HG02938 (cell line): ENCODE results near the gene ARHGAP26.
"Not testable (repeated sequence)": the region's sequence is repeated elsewhere in the genome, so short reads cannot be mapped to it uniquely, and the experiment has no call there.

Source experiments
- ATAC-seq: cut with Tn5 transposase; IDR thresholded peaks from one replicate; pipeline ENCODE4 v1.9.1; 2021; ENCODE audit warnings: mild to moderate bottlenecking, moderate library complexity; ENCODE audit not compliant: unreplicated experiment

ARHGAP26 gene

GRCh38 chr5:142973932-142974331 lies 203.8 kb downstream of the ARHGAP26 start:
- no peak for ATAC-seq

DNA sequence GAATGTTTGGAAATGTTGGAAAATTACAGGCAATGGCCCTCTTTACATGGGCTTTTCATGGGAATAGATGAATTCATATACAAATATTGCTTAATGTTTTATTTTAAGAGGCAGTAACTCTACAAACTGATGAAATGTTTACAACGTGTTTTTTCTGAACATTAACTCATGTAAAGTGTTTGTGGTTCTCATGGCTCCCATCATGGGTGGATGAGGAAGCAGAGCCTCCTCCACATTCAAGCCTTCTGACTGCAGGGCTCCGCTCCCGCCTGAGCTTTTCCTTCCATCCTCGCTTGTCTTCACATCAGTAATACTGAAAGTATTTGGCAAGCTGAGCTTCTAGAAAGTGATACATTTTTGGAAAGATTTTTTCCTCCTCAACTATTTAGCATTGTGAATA lies 204.2 kb downstream of the ARHGAP26 start:
- ATAC-seq = no peak

- no peak for ATAC-seq
These were observed 206.7 kb downstream of the ARHGAP26 start for GRCh38 chr5:142976861-142977260.

GRCh38 chr5:142977363-142978051 lies 207.3 kb downstream of the ARHGAP26 start:
- peak; percentile 78 for ATAC-seq

DNA sequence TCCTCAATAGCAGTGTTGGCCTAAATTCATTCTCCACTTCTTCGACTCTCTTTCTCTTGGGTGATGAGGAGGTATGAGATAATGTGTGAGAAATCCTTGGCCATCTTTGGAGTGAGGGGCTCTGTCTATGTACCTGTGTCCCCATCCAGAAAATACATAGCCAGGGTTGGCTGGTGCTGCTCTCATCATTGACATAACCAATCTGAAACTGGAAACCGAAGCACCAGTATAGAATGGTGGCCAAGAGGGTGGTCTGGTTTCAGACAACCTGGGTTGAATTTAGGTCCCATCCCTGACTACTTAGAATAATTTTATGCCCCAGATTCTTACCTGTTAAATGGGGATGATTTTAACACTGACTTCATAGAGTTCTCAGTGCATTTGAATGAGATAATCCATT lies 208.1 kb downstream of the ARHGAP26 start:
- no peak for ATAC-seq

GRCh38 chr5:142978726-142979125 lies 208.5 kb downstream of the ARHGAP26 start:
- no peak for ATAC-seq

- no peak for ATAC-seq
These were observed 209.5 kb downstream of the ARHGAP26 start for GRCh38 chr5:142979636-142980035.

- no peak for ATAC-seq
These were observed 211.3 kb downstream of the ARHGAP26 start for GRCh38 chr5:142981475-142981874.

DNA sequence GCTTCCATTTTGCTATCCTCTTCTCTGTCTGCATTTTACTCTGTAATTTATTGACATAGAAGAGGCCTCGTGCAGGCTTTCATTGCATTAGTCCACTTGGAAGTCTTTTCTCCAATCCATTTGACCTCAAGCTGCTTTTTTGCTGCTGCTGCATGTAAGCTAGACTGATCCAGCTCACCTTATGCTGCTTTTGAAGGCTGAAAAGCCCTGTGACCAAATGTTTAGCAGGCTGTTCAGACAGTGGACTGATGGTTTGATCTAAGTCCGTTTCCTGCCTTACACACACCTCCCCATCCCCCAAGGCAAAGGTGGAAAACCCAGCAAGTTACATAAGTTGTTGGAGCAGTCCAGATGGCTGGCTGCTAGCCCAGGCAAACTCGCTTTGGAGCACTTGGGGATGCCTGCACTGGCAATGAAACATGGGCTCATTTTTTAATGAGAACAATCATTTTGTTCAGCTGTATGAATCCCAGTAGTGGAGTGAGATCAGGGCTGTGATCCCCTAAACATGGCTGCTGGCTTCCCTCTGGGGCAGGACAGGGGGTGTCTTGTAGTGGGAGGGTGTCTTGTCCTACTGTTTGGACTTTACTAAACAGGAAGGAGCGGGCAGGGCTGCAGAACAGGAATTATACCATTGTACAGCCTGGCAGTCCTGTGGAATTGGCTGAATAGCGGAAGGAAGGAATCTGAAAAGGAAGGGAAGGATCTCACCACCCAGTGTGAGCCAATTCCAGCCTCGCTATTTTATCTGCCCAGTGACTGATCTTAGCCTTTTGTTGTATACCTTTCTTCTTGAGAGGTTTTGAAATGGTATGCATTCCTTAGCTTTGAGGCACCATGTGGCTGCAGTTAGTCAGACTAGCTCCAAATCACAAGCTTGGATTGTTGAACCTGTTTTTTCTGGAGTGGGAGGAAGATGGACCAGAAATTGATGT lies 212.0 kb downstream of the ARHGAP26 start:
- ATAC-seq = no peak

- no peak for ATAC-seq
These were observed 212.6 kb downstream of the ARHGAP26 start for GRCh38 chr5:142982821-142983200.

DNA sequence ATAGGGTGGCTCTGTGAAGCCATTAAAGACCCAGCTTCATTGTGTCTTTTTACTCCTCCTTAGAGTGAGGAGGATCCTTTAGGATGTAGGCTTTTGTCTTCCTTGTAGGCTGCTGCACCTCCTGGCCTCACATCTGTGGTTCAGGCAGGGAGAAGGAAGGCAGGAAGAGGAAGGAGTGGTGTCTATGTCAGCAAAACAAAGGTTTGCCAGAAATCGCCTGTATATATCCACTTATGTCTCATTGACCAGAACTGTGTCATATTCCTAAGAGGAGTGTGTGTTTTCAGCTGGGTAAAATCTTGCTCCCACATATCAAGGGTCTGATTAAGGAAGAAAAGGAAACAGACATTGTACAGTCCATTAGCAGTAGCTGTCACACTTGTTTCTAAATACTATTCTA lies 213.8 kb downstream of the ARHGAP26 start:
- no peak for ATAC-seq

GRCh38 chr5:142984525-142984924 lies 214.3 kb downstream of the ARHGAP26 start:
- no peak for ATAC-seq

GRCh38 chr5:142989270-142989669 lies 219.1 kb downstream of the ARHGAP26 start:
- ATAC-seq = not testable (repeated sequence)

DNA sequence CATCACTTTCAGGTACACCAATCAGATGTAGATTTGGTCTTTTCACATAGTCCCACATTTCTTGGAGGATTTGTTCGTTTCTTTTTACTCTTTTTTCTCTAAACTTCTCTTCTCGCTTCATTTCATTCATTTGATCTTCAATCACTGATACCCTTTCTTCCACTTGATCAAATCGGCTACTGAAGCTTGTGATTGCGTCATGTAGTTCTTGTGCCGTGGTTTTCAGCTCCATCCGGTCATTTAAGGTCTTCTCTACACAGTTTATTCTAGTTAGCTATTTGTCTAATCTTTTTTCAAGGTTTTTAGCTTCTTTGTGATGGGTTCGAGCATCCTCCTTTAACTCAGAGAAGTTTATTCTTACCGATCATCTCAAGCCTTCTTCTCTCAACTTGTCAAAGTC lies 219.9 kb downstream of the ARHGAP26 start:
- ATAC-seq = not testable (repeated sequence)

DNA sequence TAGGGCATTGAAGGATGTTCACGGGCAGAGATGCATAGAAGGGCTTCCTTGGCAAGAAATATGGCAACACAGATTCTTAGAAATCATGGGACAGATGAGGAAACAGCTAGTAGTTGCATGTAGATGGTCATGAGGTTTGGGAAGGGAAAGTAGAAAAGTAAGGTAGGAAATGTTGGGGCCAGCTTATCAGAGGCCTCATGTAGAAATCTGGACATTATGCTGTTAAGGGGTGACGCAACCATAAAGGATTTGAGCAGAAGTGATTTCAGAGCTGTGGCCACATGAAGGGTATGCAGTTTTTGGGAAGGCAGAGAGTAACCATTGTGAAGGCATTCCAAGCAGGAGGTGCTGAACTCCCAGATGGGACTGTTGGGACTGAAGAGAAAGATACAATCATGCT lies 224.0 kb downstream of the ARHGAP26 start:
- no peak for ATAC-seq

- ATAC-seq = not testable (repeated sequence)
These were observed 225.4 kb downstream of the ARHGAP26 start for GRCh38 chr5:142995621-142996020.

DNA sequence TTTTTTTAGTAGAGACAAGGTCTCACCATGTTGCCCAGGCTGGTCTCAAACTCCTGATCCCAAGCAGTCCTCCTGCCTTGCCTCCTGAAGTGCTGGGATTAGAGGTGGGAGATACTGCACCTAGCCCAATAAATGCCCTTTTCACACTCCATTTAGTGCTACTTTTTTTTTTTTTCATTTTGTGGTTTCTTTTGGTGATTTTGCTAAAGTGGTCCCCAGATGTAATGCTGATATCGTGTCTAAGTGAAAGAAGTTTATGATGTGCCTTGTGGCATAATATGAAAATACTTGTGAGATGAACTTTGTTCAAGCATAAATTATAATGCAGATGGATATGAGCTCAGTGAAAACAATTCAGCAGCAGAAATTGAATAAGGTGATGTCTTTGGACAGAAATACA lies 227.4 kb downstream of the ARHGAP26 start:
- ATAC-seq = no peak

DNA sequence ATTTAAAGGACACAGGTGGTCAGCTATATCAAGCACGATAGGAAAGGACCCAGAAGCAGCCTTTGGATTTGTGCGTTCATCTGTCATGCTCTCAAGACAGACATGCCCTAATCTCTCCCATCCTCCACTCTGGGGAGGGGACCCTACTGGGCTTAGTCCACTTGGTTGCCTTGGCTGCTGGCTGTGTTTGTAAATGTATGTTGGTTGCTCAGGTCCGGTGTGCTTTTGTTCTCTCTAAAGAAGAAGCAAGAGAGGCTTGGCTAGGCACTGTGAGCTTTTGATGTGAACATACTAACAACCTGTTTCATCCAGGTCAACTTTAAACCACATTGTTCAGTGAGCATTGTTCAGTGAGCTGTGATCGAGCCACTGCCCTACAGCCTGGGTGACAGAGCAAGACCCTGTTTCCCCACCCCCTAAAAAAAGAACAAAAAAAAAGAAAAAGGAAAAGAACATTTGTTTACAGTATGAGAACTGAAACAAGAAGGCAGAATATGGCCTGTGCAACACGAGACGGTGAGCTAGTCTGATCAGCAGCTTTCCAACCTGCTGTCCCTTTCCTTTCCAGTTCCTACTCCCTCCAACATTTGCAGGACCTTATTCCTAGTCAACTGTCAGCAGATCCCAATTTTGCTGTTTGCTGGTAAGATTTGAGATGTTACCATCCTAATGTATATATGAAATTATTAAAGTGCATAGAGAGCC lies 228.3 kb downstream of the ARHGAP26 start:
- ATAC-seq = peak; percentile 33

DNA sequence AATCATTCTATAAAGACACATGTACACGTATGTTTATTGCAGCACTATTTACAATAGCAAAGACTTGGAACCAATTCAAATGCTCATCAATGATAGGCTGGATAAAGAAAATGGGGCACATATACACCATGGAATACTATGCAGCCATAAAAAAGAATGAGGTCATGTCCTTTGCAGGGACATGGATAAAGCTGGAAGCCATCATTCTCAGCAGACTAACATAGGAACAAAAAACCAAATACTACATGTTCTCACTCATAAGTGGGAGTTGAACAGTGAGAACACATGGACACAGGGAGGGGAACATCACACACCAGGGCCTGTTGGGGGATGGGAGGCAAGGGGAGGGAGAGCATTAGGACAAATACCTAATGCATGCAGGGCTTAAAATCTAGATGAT lies 230.4 kb downstream of the ARHGAP26 start:
- not testable (repeated sequence) for ATAC-seq

- no peak for ATAC-seq
These were observed 231.7 kb downstream of the ARHGAP26 start for GRCh38 chr5:143001764-143002351.
